Measurements from ENCODE around the gene MED29. TPM values are rescaled to one million over a fixed set of nuclear protein-coding genes. Genes with fewer than 3 reads are reported as not detected.

The MED29 gene
- total and polyA plus RNA-seq, 2 experiments from 2014 or later: 26.1 to 62.0 TPM

DNA sequence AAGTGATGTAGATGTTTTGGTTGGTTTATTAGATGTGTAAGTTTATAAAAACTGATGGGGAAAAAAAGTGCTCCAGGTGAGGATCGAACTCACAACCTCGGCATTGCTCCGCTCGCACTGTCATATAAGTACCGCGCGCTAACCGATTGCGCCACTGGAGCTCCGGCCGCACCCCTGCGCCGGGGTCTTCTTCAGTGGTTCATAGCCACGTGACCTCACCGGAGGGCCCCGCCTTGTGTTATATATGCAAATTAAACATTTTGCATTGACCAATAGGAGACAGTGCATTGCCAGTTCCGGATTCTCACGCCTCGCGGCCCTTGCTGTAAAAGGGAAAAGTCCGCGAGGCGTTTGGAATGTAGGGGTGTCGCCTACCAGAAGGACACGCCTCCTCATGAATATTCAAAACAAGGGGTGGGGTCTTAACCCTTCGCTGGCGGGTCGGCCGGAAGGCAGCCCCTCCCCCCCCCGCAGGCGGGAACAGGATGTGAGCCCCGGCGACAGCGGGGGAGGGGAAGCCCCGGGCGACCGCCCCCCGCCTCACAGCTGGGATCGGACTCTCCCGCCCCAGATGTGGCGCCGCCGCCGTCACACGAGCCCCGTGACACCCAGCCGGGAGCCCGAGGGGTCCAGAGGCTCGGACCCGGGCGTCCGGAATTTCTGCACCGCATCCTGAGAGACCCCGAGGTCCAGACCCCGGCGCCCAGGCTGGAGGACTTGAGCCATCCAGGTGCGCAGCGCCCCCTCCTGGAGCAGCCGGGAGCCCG lies 21.1 kb downstream of the MED29 start, which contains the start of gene PLEKHG2 (continued):
- TF ChIP-seq, protein P1, sequence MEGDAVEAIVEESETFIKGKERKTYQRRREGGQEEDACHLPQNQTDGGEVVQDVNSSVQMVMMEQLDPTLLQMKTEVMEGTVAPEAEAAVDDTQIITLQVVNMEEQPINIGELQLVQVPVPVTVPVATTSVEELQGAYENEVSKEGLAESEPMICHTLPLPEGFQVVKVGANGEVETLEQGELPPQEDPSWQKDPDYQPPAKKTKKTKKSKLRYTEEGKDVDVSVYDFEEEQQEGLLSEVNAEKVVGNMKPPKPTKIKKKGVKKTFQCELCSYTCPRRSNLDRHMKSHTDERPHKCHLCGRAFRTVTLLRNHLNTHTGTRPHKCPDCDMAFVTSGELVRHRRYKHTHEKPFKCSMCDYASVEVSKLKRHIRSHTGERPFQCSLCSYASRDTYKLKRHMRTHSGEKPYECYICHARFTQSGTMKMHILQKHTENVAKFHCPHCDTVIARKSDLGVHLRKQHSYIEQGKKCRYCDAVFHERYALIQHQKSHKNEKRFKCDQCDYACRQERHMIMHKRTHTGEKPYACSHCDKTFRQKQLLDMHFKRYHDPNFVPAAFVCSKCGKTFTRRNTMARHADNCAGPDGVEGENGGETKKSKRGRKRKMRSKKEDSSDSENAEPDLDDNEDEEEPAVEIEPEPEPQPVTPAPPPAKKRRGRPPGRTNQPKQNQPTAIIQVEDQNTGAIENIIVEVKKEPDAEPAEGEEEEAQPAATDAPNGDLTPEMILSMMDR (conservative IDR thresholded peaks at IDR 0.05; ENCODE audit: low read depth in 2 of 2): peak; percentile 78 to 84; a peak in 3 of 4 replicates
- TF ChIP-seq POLR2AphosphoS5 (IDR thresholded peaks at IDR 0.05; ENCODE audit: low read depth): peak; percentile 82
- TF ChIP-seq ZNF114 (CRISPR knock-in tag; IDR thresholded peaks at IDR 0.05): 0 out of 2 replicates have a peak, but pooled peaks have one; percentile 17

DNA sequence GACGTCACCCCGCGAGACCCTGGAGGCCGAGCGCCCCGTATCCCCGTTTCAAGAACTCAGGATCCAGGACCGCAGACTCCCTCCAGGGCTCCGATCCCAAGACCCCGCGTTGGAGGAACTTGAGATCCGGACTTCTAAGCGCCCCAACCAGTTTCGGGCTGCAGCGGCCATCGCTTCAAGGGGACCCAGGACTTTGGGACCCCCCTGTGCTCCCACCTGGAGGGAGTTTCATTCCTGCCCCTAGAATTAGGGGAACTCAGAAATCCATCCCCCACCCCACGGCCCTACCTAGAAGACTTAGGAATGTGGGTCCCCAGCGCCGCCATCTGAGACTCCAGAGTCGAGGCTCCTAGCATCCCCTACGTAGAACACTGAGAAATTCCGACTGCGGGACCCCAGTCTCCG lies 21.7 kb downstream of the MED29 start:
- Histone ChIP-seq H4K20me1 (replicated peaks; ENCODE audit: insufficient read depth) (peaks cover 18% of the 10 kb centered on the region; the same call in 1 of the 2 replicates), H3F3A (replicated peaks; ENCODE audit: low read depth) (peaks cover 36% of the 10 kb centered on the region), H3K4me1 (ENCODE audit: insufficient read depth) (peaks cover 39% of the 10 kb centered on the region), H3K9me2 (ENCODE audit: insufficient read depth) (no peaks in the 10 kb centered on the region), H3K36me3 (ENCODE audit: insufficient read depth) (no peaks in the 10 kb centered on the region), H2AFZ (no peak overlapping the region), H3K27me3 (ENCODE audit: insufficient read depth) (no peaks in the 10 kb centered on the region), H3K27ac (ENCODE audit: low read depth) (peak overlapping the region; percentile 100), H3K4me2 (peak overlapping the region; percentile 100), H3K79me2 (replicated peaks; ENCODE audit: insufficient read depth) (peaks cover 27% of the 10 kb centered on the region), H3K4me3 (peak overlapping the region; percentile 100)
- no peak for TF ChIP-seq ZNF114 (CRISPR knock-in tag; IDR thresholded peaks at IDR 0.05)
- TF ChIP-seq, protein P2, sequence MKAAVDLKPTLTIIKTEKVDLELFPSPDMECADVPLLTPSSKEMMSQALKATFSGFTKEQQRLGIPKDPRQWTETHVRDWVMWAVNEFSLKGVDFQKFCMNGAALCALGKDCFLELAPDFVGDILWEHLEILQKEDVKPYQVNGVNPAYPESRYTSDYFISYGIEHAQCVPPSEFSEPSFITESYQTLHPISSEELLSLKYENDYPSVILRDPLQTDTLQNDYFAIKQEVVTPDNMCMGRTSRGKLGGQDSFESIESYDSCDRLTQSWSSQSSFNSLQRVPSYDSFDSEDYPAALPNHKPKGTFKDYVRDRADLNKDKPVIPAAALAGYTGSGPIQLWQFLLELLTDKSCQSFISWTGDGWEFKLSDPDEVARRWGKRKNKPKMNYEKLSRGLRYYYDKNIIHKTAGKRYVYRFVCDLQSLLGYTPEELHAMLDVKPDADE (IDR thresholded peaks at IDR 0.05): no peak
- no peak for TF ChIP-seq POLR2AphosphoS5 (IDR thresholded peaks at IDR 0.05; ENCODE audit: low read depth)
- TF ChIP-seq, protein P1 (conservative IDR thresholded peaks at IDR 0.05; ENCODE audit: low read depth in 2 of 2): no peak; a peak in 1 of 4 replicates
- no peak for TF ChIP-seq NANOG (IDR thresholded peaks at IDR 0.05; ENCODE audit: borderline replicate concordance)
- TF ChIP-seq CREB1 (CRISPR knock-in tag; IDR thresholded peaks at IDR 0.05; ENCODE audit: low read depth): no peak
- no peak for TF ChIP-seq JUNB (IDR thresholded peaks at IDR 0.05; ENCODE audit: unreplicated experiment)
- TF ChIP-seq EZH2phosphoT487 (IDR thresholded peaks at IDR 0.05; ENCODE audit: unreplicated experiment): no peak
- no peak for TF ChIP-seq ZNF331 (CRISPR knock-in tag; IDR thresholded peaks at IDR 0.05; ENCODE audit: low read depth)
- TF ChIP-seq, protein P3, sequence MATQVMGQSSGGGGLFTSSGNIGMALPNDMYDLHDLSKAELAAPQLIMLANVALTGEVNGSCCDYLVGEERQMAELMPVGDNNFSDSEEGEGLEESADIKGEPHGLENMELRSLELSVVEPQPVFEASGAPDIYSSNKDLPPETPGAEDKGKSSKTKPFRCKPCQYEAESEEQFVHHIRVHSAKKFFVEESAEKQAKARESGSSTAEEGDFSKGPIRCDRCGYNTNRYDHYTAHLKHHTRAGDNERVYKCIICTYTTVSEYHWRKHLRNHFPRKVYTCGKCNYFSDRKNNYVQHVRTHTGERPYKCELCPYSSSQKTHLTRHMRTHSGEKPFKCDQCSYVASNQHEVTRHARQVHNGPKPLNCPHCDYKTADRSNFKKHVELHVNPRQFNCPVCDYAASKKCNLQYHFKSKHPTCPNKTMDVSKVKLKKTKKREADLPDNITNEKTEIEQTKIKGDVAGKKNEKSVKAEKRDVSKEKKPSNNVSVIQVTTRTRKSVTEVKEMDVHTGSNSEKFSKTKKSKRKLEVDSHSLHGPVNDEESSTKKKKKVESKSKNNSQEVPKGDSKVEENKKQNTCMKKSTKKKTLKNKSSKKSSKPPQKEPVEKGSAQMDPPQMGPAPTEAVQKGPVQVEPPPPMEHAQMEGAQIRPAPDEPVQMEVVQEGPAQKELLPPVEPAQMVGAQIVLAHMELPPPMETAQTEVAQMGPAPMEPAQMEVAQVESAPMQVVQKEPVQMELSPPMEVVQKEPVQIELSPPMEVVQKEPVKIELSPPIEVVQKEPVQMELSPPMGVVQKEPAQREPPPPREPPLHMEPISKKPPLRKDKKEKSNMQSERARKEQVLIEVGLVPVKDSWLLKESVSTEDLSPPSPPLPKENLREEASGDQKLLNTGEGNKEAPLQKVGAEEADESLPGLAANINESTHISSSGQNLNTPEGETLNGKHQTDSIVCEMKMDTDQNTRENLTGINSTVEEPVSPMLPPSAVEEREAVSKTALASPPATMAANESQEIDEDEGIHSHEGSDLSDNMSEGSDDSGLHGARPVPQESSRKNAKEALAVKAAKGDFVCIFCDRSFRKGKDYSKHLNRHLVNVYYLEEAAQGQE (IDR thresholded peaks at IDR 0.05; ENCODE audit: unreplicated experiment): no peak
- no peak for TF ChIP-seq EZH2 (IDR thresholded peaks at IDR 0.05; ENCODE audit: low read depth, unreplicated experiment)
- peaks cover 46% of the 10 kb centered on the region for H3K4me1 Mint-ChIP-seq
- ATAC-seq (peak; percentile 26), DNase-seq (ENCODE audit: low spot score) (peak; percentile 66)
- H3K9me3 Mint-ChIP-seq: peaks cover 4% of the 10 kb centered on the region; the same call in 2 of the 3 replicates
- H3K4me3 Mint-ChIP-seq: peak overlapping the region; percentile 94
- peak overlapping the region; percentile 93 for H3K27ac Mint-ChIP-seq
- peaks cover 35% of the 10 kb centered on the region for H3K36me3 Mint-ChIP-seq (ENCODE audit: low read depth)
- peaks cover 36% of the 10 kb centered on the region for H3K27me3 Mint-ChIP-seq (ENCODE audit: insufficient read depth, low read depth, poor library complexity)
